GM21390 (cell line): ENCODE data around the gene REC8.

Experiments used
- ATAC-seq: cut with Tn5 transposase; IDR thresholded peaks from one replicate; pipeline ENCODE4 v1.9.1; 2021; ENCODE audit not compliant: unreplicated experiment

REC8 gene

DNA sequence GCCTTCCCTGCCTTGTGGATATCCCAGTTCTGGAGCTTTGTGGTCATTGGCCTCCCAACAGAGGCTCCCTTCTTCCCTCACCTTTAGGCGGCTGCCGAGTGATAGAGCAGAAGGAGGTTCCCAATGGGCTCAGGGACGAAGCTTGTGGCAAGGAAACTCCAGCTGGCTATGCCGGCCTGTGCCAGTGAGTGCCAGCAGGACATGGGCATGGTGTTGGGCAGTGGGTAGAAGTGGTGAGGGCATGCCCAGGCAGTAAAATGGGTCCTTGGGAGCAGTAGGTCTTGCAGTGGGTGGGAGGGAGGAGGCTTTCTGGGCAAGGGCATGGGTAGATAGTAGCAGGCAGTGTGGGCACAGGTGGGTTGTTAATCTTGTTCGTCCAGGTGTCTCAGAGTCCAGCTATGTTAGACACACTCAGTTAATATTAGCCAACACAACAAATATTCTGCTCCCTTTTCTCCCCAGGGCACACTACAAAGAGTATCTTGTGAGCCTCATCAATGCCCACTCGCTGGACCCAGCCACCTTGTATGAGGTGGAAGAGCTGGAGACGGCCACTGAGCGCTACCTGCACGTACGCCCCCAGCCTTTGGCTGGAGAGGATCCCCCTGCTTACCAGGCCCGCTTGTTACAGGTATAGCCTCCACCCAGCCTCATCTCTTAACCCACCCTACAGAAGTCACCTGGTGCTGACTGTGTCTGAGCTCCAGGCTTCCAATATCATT, 11.9 kb upstream of the REC8 start:
- ATAC-seq, result no peak

- ATAC-seq, result no peak
Measured at GRCh38 chr14:24160499-24160849, 11.4 kb upstream of the REC8 start.

DNA sequence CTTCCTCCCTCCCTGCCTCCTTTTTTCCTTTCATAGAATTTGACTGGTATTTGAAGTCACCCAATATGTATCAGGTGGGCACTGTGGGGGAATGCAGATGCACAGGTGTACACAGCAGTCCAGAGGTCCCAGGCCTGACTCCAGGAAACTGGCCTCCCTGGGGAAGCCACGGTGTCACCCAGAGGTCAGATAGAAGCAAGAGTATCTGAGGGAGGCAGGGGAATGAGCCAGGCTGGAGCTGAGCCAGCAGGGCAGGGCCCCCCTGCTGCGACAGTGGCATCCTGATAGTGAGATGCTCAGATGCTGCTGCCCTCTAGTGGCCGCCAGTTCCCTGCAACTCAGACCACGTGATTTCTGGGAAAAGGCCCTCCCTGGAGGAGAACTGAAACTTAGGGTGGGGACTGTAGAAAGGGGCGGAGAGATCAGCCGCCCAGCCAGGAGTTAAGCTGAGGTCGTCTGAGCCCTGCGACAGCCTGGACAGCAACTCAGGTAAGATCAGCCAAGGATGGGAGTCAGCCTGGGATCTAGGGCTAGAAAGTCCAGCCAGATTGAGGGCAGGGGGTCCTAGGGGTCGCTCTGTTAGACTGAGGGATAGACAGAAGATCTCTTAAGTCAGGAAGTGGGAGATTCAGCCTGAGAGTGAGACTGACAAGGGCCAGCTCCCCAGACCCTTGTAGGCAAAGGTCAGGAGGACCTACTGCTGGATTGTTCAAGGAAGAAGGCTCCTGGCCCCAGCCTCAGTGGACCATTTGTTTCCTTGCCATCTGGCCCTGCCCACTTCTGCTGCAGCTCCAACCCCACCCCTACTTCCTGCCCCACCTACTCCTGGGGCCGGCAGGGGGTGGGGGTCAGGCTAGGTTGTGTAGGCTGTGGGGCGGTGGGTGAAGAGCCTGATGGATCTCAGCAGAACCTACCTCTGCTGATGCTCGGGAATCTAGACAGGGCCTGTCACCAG, 10.8 kb upstream of the REC8 start, which contains the start of gene IRF9:
IRF9 (plus strand) TSS at position 416 of the 955 bp plus-strand sequence. CDS start 880 bp downstream, outside the sequence.
- ATAC-seq, result peak; percentile 79

GRCh38 chr14:24162093-24162492, 9.8 kb upstream of the REC8 start:
- no peak for ATAC-seq

DNA sequence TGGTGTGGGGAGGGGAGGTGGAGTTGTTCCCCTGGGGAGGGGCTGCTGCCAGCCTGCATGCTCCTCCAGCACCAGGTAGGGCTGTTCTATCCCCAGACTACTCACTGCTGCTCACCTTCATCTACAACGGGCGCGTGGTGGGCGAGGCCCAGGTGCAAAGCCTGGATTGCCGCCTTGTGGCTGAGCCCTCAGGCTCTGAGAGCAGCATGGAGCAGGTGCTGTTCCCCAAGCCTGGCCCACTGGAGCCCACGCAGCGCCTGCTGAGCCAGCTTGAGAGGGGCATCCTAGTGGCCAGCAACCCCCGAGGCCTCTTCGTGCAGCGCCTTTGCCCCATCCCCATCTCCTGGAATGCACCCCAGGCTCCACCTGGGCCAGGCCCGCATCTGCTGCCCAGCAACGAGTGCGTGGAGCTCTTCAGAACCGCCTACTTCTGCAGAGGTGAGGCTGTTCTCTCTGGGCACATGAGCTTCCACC, 7.3 kb upstream of the REC8 start:
- no peak for ATAC-seq

- no peak for ATAC-seq
Measured at GRCh38 chr14:24165785-24166184, 6.1 kb upstream of the REC8 start.

- no peak for ATAC-seq
Measured at GRCh38 chr14:24167469-24168114, 4.3 kb upstream of the REC8 start.

DNA sequence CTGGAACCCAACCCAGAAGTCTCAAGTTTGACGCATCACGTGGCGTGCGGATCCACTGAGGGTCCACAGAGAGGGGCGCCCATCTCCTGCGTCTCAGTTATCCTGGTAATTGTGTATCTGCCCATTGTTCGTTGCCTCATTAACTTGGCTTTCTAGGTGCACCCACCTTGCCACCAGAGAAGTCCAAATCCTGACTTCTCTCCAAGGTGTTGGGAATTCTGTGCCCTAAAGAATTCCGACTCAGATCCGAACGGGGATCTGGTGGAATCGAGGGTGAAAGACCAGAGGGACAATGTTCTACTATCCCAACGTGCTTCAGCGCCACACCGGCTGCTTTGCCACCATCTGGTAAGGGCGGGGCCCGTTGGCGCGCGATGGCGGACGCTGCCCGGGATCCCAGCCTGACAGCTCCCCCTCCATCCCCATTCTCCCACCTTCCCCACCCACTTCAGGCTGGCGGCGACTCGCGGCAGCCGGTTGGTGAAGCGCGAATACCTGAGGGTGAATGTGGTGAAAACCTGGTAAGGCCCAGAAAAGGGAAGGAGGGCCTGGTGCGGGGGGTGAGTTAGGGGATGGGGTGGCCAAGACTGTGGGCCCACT, 481 bp downstream of the REC8 start:
- no peak for ATAC-seq

DNA sequence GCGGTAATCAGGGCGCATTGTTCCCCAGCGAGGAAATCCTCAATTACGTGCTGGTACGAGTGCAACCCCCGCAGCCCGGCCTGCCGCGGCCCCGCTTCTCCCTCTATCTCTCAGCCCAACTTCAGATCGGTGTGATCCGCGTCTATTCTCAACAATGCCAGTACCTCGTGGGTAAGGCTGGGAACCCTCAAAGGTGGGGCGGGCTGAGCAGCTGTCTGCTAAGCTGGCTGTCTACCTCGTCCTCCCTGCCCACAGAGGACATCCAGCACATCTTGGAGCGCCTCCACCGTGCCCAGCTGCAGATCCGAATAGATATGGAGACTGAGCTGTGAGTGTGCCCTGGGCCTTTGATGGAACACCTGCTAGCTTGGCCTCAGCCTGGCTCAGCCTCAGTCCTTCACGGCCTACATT, 996 bp downstream of the REC8 start:
- no peak for ATAC-seq

- no peak for ATAC-seq
Measured at GRCh38 chr14:24176599-24176998, 4.7 kb downstream of the REC8 start.

GRCh38 chr14:24177041-24177825, 5.4 kb downstream of the REC8 start:
- ATAC-seq, result no peak

DNA sequence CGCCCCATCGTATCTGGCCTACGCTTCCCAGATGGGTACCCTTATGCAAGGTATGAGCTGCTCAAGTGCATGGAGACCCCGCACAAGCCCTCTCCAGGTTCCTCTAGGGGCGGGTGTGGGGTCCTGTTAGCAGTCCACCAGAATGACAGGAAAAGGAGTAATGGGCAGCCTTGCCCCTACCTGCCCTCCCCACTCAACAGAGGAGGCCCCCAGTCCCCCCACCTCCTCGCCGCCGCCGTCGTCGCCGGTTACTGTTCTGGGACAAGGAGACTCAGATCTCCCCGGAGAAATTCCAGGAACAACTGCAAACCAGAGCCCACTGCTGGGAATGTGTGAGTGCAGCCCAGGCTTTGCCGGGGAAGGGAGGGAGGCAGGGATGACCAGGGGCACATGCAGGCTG, 6.0 kb downstream of the REC8 start:
- ATAC-seq, result no peak

GRCh38 chr14:24178399-24179178, 6.7 kb downstream of the REC8 start:
- ATAC-seq, result no peak

DNA sequence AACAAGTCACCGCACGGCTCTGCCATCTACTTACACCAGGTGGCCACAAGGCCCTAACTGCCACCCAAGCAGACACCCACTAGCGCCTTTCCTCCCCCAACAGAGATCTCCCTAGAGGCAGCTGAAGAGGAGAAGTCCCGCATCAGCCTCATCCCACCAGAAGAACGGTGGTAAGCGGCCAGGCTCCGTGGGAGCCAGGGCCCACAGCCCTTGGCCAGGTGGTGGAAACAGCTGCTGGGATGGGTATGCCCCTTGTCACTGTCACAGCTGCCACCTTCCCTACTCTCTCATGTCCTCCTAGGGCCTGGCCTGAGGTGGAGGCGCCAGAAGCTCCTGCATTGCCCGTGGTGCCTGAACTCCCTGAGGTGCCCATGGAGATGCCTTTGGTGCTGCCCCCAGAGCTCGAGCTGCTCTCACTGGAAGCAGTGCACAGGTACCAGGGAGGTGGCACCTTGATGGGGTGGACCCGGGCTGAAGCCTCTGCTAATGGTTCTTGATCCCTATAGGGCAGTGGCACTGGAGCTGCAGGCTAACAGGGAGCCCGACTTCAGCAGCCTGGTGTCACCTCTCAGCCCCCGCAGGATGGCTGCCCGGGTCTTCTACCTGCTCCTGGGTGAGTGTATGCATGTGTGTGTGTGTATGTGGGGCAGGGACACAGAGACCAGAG, 7.5 kb downstream of the REC8 start:
- ATAC-seq, result no peak

DNA sequence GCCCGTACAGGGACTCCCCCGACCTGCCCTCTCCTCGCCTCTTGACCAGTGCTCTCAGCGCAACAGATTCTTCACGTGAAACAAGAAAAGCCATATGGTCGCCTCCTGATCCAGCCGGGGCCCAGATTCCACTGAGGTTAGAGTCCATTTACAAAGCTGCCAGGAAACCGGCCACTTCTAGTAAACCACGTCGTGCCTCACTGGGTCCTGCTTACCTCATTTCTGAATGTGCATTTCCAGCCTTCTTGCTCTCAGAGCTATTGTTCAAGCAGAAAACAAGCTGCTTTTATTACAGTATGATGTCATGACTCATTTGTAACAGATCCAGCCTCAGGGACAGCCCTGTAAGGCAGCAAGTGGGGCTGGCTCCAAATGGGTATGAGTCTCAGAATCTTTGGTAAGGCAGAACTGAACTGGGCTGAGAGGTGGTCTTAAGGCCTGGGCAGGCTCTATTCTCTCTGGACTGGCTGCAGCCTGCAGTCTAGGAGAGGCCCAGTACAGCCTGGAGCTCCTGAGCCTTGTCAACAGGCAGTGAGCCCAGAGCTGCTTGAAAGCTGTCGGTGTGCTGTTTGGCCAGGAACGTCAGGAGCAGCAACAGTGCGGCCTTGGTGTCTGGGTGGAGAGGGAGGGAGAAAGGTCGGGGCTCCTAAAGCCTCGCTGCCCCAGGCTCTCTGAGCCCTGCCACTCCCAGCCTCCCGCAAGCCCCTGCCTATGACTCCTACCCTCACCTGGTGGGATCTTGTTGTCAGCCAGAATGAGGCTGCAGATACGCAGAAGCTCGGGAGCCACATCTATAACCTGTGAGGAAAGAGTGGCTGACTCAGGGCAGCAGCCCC, 8.3 kb downstream of the REC8 start:
- no peak for ATAC-seq

- no peak for ATAC-seq
Measured at GRCh38 chr14:24181371-24182077, 9.6 kb downstream of the REC8 start.

DNA sequence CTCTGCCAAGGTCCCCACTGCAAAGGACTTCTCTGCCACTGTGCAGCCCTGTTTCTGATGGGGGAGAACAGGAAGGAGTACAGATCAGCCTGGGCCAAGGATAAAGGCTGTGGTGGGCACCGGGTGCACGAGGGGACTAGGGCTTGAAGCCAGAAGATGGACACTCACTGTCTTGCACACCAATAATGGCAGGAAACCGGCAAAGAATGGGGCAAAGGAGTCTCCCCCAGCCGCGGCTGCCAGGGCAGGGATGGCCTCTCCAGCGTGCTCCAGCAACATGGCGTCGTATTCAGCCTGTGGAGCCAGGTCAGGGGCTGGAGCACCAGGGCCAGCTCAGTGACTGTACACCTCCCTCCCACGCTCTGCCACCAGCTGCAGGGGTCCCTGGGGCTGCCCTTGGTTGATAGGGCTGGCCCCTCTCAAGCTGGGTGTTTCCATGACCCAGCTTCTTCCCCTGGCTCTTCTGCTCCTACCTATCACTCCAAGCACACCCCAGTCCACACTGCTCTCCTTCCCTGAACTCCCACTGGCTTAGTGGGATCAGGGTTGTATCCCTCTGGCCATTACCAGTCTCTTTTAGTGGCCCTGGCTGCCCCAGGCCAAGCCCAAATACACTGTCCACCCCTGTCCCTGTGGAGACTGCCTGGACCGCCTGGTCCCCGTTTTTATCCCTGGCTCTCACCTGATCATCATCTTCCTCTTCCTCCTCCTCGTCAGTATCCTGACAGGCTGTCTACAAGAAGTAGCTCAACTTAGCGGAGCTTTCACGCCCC, 10.4 kb downstream of the REC8 start:
- no peak for ATAC-seq
